Measurements from ENCODE around the gene TMEM100.

DNA sequence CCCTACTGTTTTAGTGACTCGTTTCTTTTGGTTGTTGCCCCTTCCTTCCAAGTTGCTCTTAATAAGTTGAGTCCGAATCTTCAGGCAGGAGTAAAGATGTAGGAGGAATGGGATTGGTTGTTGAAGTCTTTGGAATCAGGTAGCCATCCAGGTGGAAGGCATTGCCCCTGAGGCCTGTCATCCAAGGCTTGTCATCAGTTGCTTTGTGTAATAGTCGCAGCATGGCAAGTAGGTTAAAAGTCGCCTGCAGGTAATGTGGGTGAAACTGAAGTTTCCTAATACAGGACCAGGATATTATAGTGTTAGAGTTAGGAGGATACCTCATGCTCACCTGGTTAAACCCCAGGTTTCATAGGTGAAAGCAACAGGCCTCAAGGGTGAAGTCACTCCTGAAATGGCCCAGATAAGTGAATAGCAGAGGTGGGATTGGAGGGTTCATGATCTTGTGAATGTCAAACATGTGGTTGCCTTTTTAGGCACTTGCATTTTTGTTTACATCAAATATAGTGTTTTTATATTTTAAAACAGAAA lies 29.1 kb upstream of the TMEM100 start:
- TF ChIP-seq, protein P1, sequence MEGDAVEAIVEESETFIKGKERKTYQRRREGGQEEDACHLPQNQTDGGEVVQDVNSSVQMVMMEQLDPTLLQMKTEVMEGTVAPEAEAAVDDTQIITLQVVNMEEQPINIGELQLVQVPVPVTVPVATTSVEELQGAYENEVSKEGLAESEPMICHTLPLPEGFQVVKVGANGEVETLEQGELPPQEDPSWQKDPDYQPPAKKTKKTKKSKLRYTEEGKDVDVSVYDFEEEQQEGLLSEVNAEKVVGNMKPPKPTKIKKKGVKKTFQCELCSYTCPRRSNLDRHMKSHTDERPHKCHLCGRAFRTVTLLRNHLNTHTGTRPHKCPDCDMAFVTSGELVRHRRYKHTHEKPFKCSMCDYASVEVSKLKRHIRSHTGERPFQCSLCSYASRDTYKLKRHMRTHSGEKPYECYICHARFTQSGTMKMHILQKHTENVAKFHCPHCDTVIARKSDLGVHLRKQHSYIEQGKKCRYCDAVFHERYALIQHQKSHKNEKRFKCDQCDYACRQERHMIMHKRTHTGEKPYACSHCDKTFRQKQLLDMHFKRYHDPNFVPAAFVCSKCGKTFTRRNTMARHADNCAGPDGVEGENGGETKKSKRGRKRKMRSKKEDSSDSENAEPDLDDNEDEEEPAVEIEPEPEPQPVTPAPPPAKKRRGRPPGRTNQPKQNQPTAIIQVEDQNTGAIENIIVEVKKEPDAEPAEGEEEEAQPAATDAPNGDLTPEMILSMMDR (IDR thresholded peaks at IDR 0.05): no peak
- no peak for TF ChIP-seq POLR2A (IDR thresholded peaks at IDR 0.05)

Data from body of pancreas (tissue), 4 donors.